SJSA1 (cell line): Measurements from ENCODE around the gene KCNQ5. TPM values are rescaled to one million over a fixed set of nuclear protein-coding genes. Genes with fewer than 3 reads are reported as not detected.
"Not testable (repeated sequence)": the region's sequence is repeated elsewhere in the genome, so short reads cannot be mapped to it uniquely, and the experiment has no call there.

Experiments used
- DNase-seq, 2 experiments: peaks; one replicate each; pipeline ENCODE4 v3.0.0-alpha.2; 2015 to 2020; ENCODE audit warnings: low spot score in 2 of 2, low read depth in 1 of 2
- H3K27ac ChIP-seq: fragments of 250-450 bp; sonication (Bioruptor Pico); 2 replicates; pipeline ENCODE4 v1.5.1; 2020; ENCODE audit warnings: mild to moderate bottlenecking, moderate library complexity
- H3K27me3 ChIP-seq: fragments of 250-450 bp; sonication (Bioruptor Pico); replicated peaks from 2 replicates; pipeline ENCODE4 v1.5.1; 2020; ENCODE audit warnings: mild to moderate bottlenecking, moderate library complexity
- H3K36me3 ChIP-seq: fragments of 250-450 bp; sonication (Bioruptor Pico); 2 replicates; pipeline ENCODE4 v1.5.1; 2020; ENCODE audit warnings: mild to moderate bottlenecking
- H3K4me1 ChIP-seq: fragments of 250-450 bp; sonication (Bioruptor Pico); replicated peaks from 2 replicates; pipeline ENCODE4 v1.6.1; 2021; ENCODE audit warnings: mild to moderate bottlenecking
- H3K4me3 ChIP-seq: fragments of 250-450 bp; sonication (Bioruptor Pico); 2 replicates; pipeline ENCODE4 v1.5.1; 2020; ENCODE audit warnings: mild to moderate bottlenecking
- H3K9me3 ChIP-seq: fragments of 250-450 bp; sonication (Bioruptor Pico); replicated peaks from 2 replicates; pipeline ENCODE4 v1.5.1; 2020; ENCODE audit warnings: mild to moderate bottlenecking
- total RNA-seq: library from RNA; depleted of rRNA; stranded (reverse); fragments of >200 nt; shearing (Covaris generic); gene quantifications from 2 replicates; pipeline ENCODE4 v1.2.3, GENCODE V29; 2014

Gene KCNQ5
- total RNA-seq, 1 experiment from 2014 or later: 0.97 TPM

GRCh38 chr6:72886170-72886569 is 264.3 kb downstream of the KCNQ5 start:
- Histone ChIP-seq H3K36me3 (no peaks in the 10 kb centered on the region), H3K27ac (no peak overlapping the region), H3K9me3 (peaks cover 3% of the 10 kb centered on the region; the same call in 1 of the 2 replicates), H3K4me1 (no peaks in the 10 kb centered on the region), H3K4me3 (no peak overlapping the region), H3K27me3 (no peaks in the 10 kb centered on the region)
- DNase-seq: no peak

GRCh38 chr6:72890233-72890632 is 268.4 kb downstream of the KCNQ5 start:
- peaks cover 3% of the 10 kb centered on the region; the same call in 1 of the 2 replicates for H3K9me3 ChIP-seq
- no peak overlapping the region for H3K4me3 ChIP-seq
- H3K27ac ChIP-seq: no peak overlapping the region
- no peaks in the 10 kb centered on the region for H3K27me3 ChIP-seq
- H3K36me3 ChIP-seq: no peaks in the 10 kb centered on the region
- H3K4me1 ChIP-seq: no peaks in the 10 kb centered on the region
- no peak for DNase-seq

- DNase-seq: no peak
- Histone ChIP-seq H3K27ac (no peak overlapping the region), H3K27me3 (no peaks in the 10 kb centered on the region), H3K4me1 (no peaks in the 10 kb centered on the region), H3K36me3 (no peaks in the 10 kb centered on the region), H3K4me3 (no peak overlapping the region), H3K9me3 (peaks cover 3% of the 10 kb centered on the region; the same call in 1 of the 2 replicates)
Measured at GRCh38 chr6:72890671-72891070, 268.8 kb downstream of the KCNQ5 start.

- Histone ChIP-seq H3K27me3 (no peaks in the 10 kb centered on the region), H3K36me3 (no peaks in the 10 kb centered on the region), H3K9me3 (no peaks in the 10 kb centered on the region), H3K4me1 (no peaks in the 10 kb centered on the region), H3K27ac (no peak overlapping the region), H3K4me3 (no peak overlapping the region)
- DNase-seq: no peak
Measured at GRCh38 chr6:72892901-72893300, 271.0 kb downstream of the KCNQ5 start.

GRCh38 chr6:72894091-72894490 is 272.2 kb downstream of the KCNQ5 start:
- DNase-seq: no peak
- Histone ChIP-seq H3K4me3 (no peak overlapping the region), H3K4me1 (no peaks in the 10 kb centered on the region), H3K27me3 (no peaks in the 10 kb centered on the region), H3K36me3 (no peaks in the 10 kb centered on the region), H3K27ac (no peak overlapping the region), H3K9me3 (no peaks in the 10 kb centered on the region)

- not testable (repeated sequence) for H3K27me3 ChIP-seq, H3K9me3 ChIP-seq, DNase-seq, H3K4me1 ChIP-seq, H3K4me3 ChIP-seq, H3K27ac ChIP-seq, H3K36me3 ChIP-seq
Measured at GRCh38 chr6:72898313-72898712, 276.4 kb downstream of the KCNQ5 start.

- no peak for DNase-seq
- Histone ChIP-seq H3K27me3 (no peaks in the 10 kb centered on the region), H3K27ac (no peak overlapping the region), H3K9me3 (no peaks in the 10 kb centered on the region), H3K4me1 (no peaks in the 10 kb centered on the region), H3K36me3 (no peaks in the 10 kb centered on the region), H3K4me3 (no peak overlapping the region)
Measured at GRCh38 chr6:72905705-72906478, 284.0 kb downstream of the KCNQ5 start.

- no peak overlapping the region for H3K27ac ChIP-seq
- no peaks in the 10 kb centered on the region for H3K27me3 ChIP-seq
- H3K9me3 ChIP-seq: no peaks in the 10 kb centered on the region
- no peaks in the 10 kb centered on the region for H3K4me1 ChIP-seq
- H3K36me3 ChIP-seq: no peaks in the 10 kb centered on the region
- DNase-seq: no peak
- H3K4me3 ChIP-seq: no peak overlapping the region
Measured at GRCh38 chr6:72911463-72912155, 289.7 kb downstream of the KCNQ5 start.

- DNase-seq: no peak
- H3K4me3 ChIP-seq: no peak overlapping the region
- no peak overlapping the region for H3K27ac ChIP-seq
- no peaks in the 10 kb centered on the region for H3K36me3 ChIP-seq
- H3K27me3 ChIP-seq: no peaks in the 10 kb centered on the region
- H3K4me1 ChIP-seq: no peaks in the 10 kb centered on the region
- no peaks in the 10 kb centered on the region for H3K9me3 ChIP-seq
Measured at GRCh38 chr6:72913797-72914196, 291.9 kb downstream of the KCNQ5 start.

GRCh38 chr6:72916298-72916697 is 294.4 kb downstream of the KCNQ5 start:
- no peaks in the 10 kb centered on the region for H3K4me1 ChIP-seq
- no peak for DNase-seq
- H3K4me3 ChIP-seq: no peak overlapping the region
- no peaks in the 10 kb centered on the region for H3K36me3 ChIP-seq
- H3K27ac ChIP-seq: no peak overlapping the region
- H3K27me3 ChIP-seq: no peaks in the 10 kb centered on the region
- no peaks in the 10 kb centered on the region for H3K9me3 ChIP-seq

- no peak for DNase-seq
- no peaks in the 10 kb centered on the region for H3K9me3 ChIP-seq
- no peaks in the 10 kb centered on the region for H3K36me3 ChIP-seq
- no peak overlapping the region for H3K4me3 ChIP-seq
- no peaks in the 10 kb centered on the region for H3K4me1 ChIP-seq
- H3K27ac ChIP-seq: no peak overlapping the region
- no peaks in the 10 kb centered on the region for H3K27me3 ChIP-seq
Measured at GRCh38 chr6:72916906-72917305, 295.0 kb downstream of the KCNQ5 start.

GRCh38 chr6:72922401-72922800 is 300.5 kb downstream of the KCNQ5 start:
- Histone ChIP-seq H3K27ac (no peak overlapping the region), H3K4me1 (no peaks in the 10 kb centered on the region), H3K9me3 (no peaks in the 10 kb centered on the region), H3K36me3 (no peaks in the 10 kb centered on the region), H3K27me3 (no peaks in the 10 kb centered on the region), H3K4me3 (no peak overlapping the region)
- DNase-seq: no peak

- no peak for DNase-seq
- H3K27ac ChIP-seq: no peak overlapping the region
- no peaks in the 10 kb centered on the region for H3K9me3 ChIP-seq
- no peaks in the 10 kb centered on the region for H3K27me3 ChIP-seq
- H3K4me3 ChIP-seq: no peak overlapping the region
- H3K36me3 ChIP-seq: no peaks in the 10 kb centered on the region
- no peaks in the 10 kb centered on the region for H3K4me1 ChIP-seq
Measured at GRCh38 chr6:72925136-72925535, 303.3 kb downstream of the KCNQ5 start.

- Histone ChIP-seq H3K27me3 (no peaks in the 10 kb centered on the region), H3K4me3 (no peak overlapping the region), H3K27ac (no peak overlapping the region), H3K9me3 (no peaks in the 10 kb centered on the region), H3K36me3 (no peaks in the 10 kb centered on the region), H3K4me1 (no peaks in the 10 kb centered on the region)
- no peak for DNase-seq
Measured at GRCh38 chr6:72930556-72931132, 308.8 kb downstream of the KCNQ5 start.
